ENCODE results near the gene SAMSN1. TPM values are rescaled to one million over a fixed set of nuclear protein-coding genes. Genes with fewer than 3 reads are reported as not detected.

SAMSN1 gene
- polyA plus RNA-seq, 1 donor (not counting 4 experiments of a cell fraction or from before 2014, with no cell fraction given): not detected

DNA sequence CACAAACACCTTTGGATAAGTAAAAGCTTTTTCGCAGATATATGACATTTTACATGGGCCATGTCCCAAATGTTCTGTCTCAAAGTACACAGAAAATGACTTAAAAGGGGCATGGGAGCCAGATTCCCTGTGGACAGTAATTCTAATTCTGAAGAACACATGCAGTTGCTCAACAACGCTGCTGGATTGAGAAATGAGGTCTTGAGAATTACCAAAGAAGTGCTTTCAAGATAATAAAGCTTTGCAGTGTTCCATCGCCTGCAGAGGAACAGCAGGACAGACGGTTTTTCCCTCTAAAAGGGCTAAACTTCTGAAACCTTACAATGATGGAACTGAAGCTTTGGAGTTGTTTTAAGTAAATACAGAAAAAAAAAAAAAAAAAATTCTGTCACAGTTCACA lies 107.9 kb downstream of the SAMSN1 start:
- H2AFZ ChIP-seq (ENCODE audit: control insufficient read depth, low read length): no peak overlapping the region

DNA sequence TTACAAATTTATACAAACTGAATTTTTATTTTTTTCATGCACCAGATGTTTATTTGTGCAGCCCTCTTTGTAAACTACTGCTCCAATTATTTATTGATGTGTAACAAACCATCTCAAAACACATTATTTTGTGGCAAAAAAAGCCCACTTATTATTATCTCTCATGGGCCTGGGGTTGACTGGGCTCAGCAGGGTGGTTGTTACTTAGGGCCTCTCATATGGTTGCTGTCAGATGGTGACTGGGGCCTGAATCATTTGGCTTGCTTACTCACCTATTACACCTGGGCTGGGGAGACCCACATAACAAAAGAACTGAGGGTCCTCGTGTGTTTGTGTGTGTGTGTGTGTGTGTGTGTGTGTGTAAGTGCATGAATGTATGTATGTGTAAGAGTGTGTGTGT lies 110.7 kb downstream of the SAMSN1 start:
- FAIRE-seq (no peak), DNase-seq (ENCODE audit: low read depth, low spot score) (no peak)
- Histone ChIP-seq H2AFZ (ENCODE audit: control insufficient read depth, low read length) (no peak overlapping the region), H3K4me3 (ENCODE audit: control insufficient read depth in 2 of 3, extremely low read depth in 1 of 3, insufficient read depth in 2 of 3, low read depth in 1 of 3, low read length in 3 of 3) (no peak overlapping the region), H3K36me3 (ENCODE audit: control insufficient read depth in 2 of 2, extremely low read depth in 1 of 2, insufficient read depth in 2 of 2, low read length in 2 of 2) (no peaks in the 10 kb centered on the region), H3K9me3 (ENCODE audit: control insufficient read depth, low read depth, low read length) (no peaks in the 10 kb centered on the region), H3K27ac (ENCODE audit: control insufficient read depth, insufficient read depth, low read length) (no peak overlapping the region), H3K9ac (ENCODE audit: control insufficient read depth, extremely low read depth, insufficient read depth, low read length) (no peak overlapping the region), H4K20me1 (ENCODE audit: control insufficient read depth, extremely low read depth, insufficient read depth, low read length) (no peaks in the 10 kb centered on the region), H3K79me2 (ENCODE audit: control insufficient read depth, insufficient read depth, low read length) (no peaks in the 10 kb centered on the region), H3K27me3 (ENCODE audit: control insufficient read depth, extremely low read depth, insufficient read depth, low read length) (no peaks in the 10 kb centered on the region), H3K9me1 (ENCODE audit: control insufficient read depth, extremely low read depth, insufficient read depth, low read length) (no peaks in the 10 kb centered on the region), H3K4me1 (ENCODE audit: control insufficient read depth, extremely low read depth, insufficient read depth, low read length) (no peaks in the 10 kb centered on the region), H3K4me2 (ENCODE audit: control insufficient read depth, extremely low read depth, insufficient read depth, low read depth, low read length) (no peak overlapping the region)
- TF ChIP-seq, protein P1, sequence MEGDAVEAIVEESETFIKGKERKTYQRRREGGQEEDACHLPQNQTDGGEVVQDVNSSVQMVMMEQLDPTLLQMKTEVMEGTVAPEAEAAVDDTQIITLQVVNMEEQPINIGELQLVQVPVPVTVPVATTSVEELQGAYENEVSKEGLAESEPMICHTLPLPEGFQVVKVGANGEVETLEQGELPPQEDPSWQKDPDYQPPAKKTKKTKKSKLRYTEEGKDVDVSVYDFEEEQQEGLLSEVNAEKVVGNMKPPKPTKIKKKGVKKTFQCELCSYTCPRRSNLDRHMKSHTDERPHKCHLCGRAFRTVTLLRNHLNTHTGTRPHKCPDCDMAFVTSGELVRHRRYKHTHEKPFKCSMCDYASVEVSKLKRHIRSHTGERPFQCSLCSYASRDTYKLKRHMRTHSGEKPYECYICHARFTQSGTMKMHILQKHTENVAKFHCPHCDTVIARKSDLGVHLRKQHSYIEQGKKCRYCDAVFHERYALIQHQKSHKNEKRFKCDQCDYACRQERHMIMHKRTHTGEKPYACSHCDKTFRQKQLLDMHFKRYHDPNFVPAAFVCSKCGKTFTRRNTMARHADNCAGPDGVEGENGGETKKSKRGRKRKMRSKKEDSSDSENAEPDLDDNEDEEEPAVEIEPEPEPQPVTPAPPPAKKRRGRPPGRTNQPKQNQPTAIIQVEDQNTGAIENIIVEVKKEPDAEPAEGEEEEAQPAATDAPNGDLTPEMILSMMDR (optimal IDR thresholded peaks at IDR 0.05 in 1 of 3, IDR thresholded peaks at IDR 0.05 in 1 of 3, conservative IDR thresholded peaks at IDR 0.05 in 1 of 3; ENCODE audit: extremely low read depth in 1 of 3, insufficient read depth in 2 of 3, low read length in 3 of 3): no peak
- TF ChIP-seq EZH2 (IDR thresholded peaks at IDR 0.05; ENCODE audit: low read length): no peak
- dilution Hi-C loops (cut with MboI; ENCODE audit: extremely low pct_ligation_motif_present, low sequenced_read_pairs): loop anchor here (25.0 kb wide), 1 partner anchor 327 kb away; no protein-coding TSS in a partner anchor

More for the DNA sequence above, 107.9 kb downstream of the SAMSN1 start:
- no peak overlapping the region for H3K27ac ChIP-seq (ENCODE audit: control insufficient read depth, insufficient read depth, low read length)
- H3K4me1 ChIP-seq (ENCODE audit: control insufficient read depth, extremely low read depth, insufficient read depth, low read length): no peaks in the 10 kb centered on the region
- no peaks in the 10 kb centered on the region for H4K20me1 ChIP-seq (ENCODE audit: control insufficient read depth, extremely low read depth, insufficient read depth, low read length)
- FAIRE-seq (no peak), DNase-seq (ENCODE audit: low read depth, low spot score) (no peak)
- no peak overlapping the region for H3K4me2 ChIP-seq (ENCODE audit: control insufficient read depth, extremely low read depth, insufficient read depth, low read depth, low read length)
- no peaks in the 10 kb centered on the region for H3K9me1 ChIP-seq (ENCODE audit: control insufficient read depth, extremely low read depth, insufficient read depth, low read length)
- H3K27me3 ChIP-seq (ENCODE audit: control insufficient read depth, extremely low read depth, insufficient read depth, low read length): no peaks in the 10 kb centered on the region
- no peak for TF ChIP-seq EZH2 (IDR thresholded peaks at IDR 0.05; ENCODE audit: low read length)
- TF ChIP-seq, protein P1 (optimal IDR thresholded peaks at IDR 0.05 in 1 of 3, IDR thresholded peaks at IDR 0.05 in 1 of 3, conservative IDR thresholded peaks at IDR 0.05 in 1 of 3; ENCODE audit: extremely low read depth in 1 of 3, insufficient read depth in 2 of 3, low read length in 3 of 3): no peak
- no peaks in the 10 kb centered on the region for H3K9me3 ChIP-seq (ENCODE audit: control insufficient read depth, low read depth, low read length)
- H3K4me3 ChIP-seq (ENCODE audit: control insufficient read depth in 2 of 3, extremely low read depth in 1 of 3, insufficient read depth in 2 of 3, low read depth in 1 of 3, low read length in 3 of 3): no peak overlapping the region
- dilution Hi-C loops (cut with MboI; ENCODE audit: extremely low pct_ligation_motif_present, low sequenced_read_pairs): loop anchor here (25.0 kb wide), 1 partner anchor 324 kb away; no protein-coding TSS in a partner anchor
- H3K9ac ChIP-seq (ENCODE audit: control insufficient read depth, extremely low read depth, insufficient read depth, low read length): no peak overlapping the region
- no peaks in the 10 kb centered on the region for H3K79me2 ChIP-seq (ENCODE audit: control insufficient read depth, insufficient read depth, low read length)
- no peaks in the 10 kb centered on the region for H3K36me3 ChIP-seq (ENCODE audit: control insufficient read depth in 2 of 2, extremely low read depth in 1 of 2, insufficient read depth in 2 of 2, low read length in 2 of 2)

Other genes with a start within 250 kb of the SAMSN1 start
- 9.1 to 16.1 TPM (median 9.6 TPM) in 3 replicates for gene HSPA13, start 163.2 kb downstream of the SAMSN1 start, polyA plus RNA-seq

Data from keratinocyte (primary cell).